ENCODE measurements around the gene PLEKHA6. TPM values are rescaled to one million over a fixed set of nuclear protein-coding genes. Genes with fewer than 3 reads are reported as not detected.

Gene PLEKHA6
- polyA plus RNA-seq, 1 donor from 2014 or later, result 22.6 TPM

- TF ChIP-seq CTCF (IDR thresholded peaks at IDR 0.05; ENCODE audit: poor library complexity, severe bottlenecking) (no peak), SMC3 (conservative IDR thresholded peaks at IDR 0.05; ENCODE audit: poor library complexity) (no peak), EP300 (conservative IDR thresholded peaks at IDR 0.05; ENCODE audit: poor library complexity, severe bottlenecking) (no peak), EZH2 (IDR thresholded peaks at IDR 0.05; ENCODE audit: borderline replicate concordance, insufficient read depth, low read length, poor library complexity, severe bottlenecking) (no peak), RAD21 (conservative IDR thresholded peaks at IDR 0.05) (no peak), MXI1 (conservative IDR thresholded peaks at IDR 0.05; ENCODE audit: poor library complexity, severe bottlenecking) (no peak)
- Histone ChIP-seq H3K9me3 (ENCODE audit: low read length) (no peaks in the 10 kb centered on the region), H3K27ac (ENCODE audit: low read length) (no peak overlapping the region), H3K79me2 (replicated peaks; ENCODE audit: insufficient read depth, low read length) (peaks cover 39% of the 10 kb centered on the region), H3K9ac (ENCODE audit: low read length) (no peak overlapping the region), H3K27me3 (ENCODE audit: insufficient read depth, low read depth, low read length) (peaks cover 14% of the 10 kb centered on the region), H3K4me3 (ENCODE audit: low read length) (no peak overlapping the region), H3K36me3 (ENCODE audit: insufficient read depth, low read length) (no peaks in the 10 kb centered on the region), H4K20me1 (ENCODE audit: insufficient read depth) (peaks cover 27% of the 10 kb centered on the region), H2AFZ (ENCODE audit: low read depth, low read length) (no peak overlapping the region), H3F3A (ENCODE audit: insufficient read depth, low read length, poor library complexity, severe bottlenecking) (no peaks in the 10 kb centered on the region), H3K4me2 (ENCODE audit: low read length) (no peak overlapping the region), H3K9me2 (ENCODE audit: insufficient read depth, low read length) (no peaks in the 10 kb centered on the region)
Observed at GRCh38 chr1:204334455-204334854, 25.3 kb downstream of the PLEKHA6 start.

- Histone ChIP-seq H3K4me2 (ENCODE audit: low read length) (no peak overlapping the region), H3K27me3 (ENCODE audit: insufficient read depth, low read depth, low read length) (peaks cover 9% of the 10 kb centered on the region), H3K9ac (ENCODE audit: low read length) (no peak overlapping the region), H3K27ac (ENCODE audit: low read length) (no peak overlapping the region), H3K9me3 (ENCODE audit: low read length) (no peaks in the 10 kb centered on the region), H3K9me2 (ENCODE audit: insufficient read depth, low read length) (no peaks in the 10 kb centered on the region), H3K36me3 (ENCODE audit: insufficient read depth, low read length) (peaks cover 8% of the 10 kb centered on the region), H3K4me3 (ENCODE audit: low read length) (no peak overlapping the region), H3F3A (ENCODE audit: insufficient read depth, low read length, poor library complexity, severe bottlenecking) (no peaks in the 10 kb centered on the region), H2AFZ (ENCODE audit: low read depth, low read length) (no peak overlapping the region), H3K79me2 (replicated peaks; ENCODE audit: insufficient read depth, low read length) (peaks cover 40% of the 10 kb centered on the region), H4K20me1 (ENCODE audit: insufficient read depth) (peaks cover 27% of the 10 kb centered on the region)
- TF ChIP-seq POLR2AphosphoS5 (IDR thresholded peaks at IDR 0.05) (no peak), CTCF (IDR thresholded peaks at IDR 0.05; ENCODE audit: poor library complexity, severe bottlenecking) (no peak), TAF1 (IDR thresholded peaks at IDR 0.05; ENCODE audit: low read depth) (no peak), EP300 (conservative IDR thresholded peaks at IDR 0.05; ENCODE audit: poor library complexity, severe bottlenecking) (no peak)
Observed at GRCh38 chr1:204333427-204333826, 26.3 kb downstream of the PLEKHA6 start.

GRCh38 chr1:204331847-204332487 is 27.8 kb downstream of the PLEKHA6 start:
- H3K36me3 ChIP-seq (ENCODE audit: insufficient read depth, low read length), result peaks cover 9% of the 10 kb centered on the region
- no peaks in the 10 kb centered on the region for H3K9me3 ChIP-seq (ENCODE audit: low read length)
- H4K20me1 ChIP-seq (ENCODE audit: insufficient read depth), result peaks cover 26% of the 10 kb centered on the region
- H3K27me3 ChIP-seq (ENCODE audit: insufficient read depth, low read depth, low read length), result no peaks in the 10 kb centered on the region
- H3K27ac ChIP-seq (ENCODE audit: low read length), result no peak overlapping the region
- H3K4me3 ChIP-seq (ENCODE audit: low read length), result no peak overlapping the region
- no peak overlapping the region for H2AFZ ChIP-seq (ENCODE audit: low read depth, low read length)
- no peaks in the 10 kb centered on the region for H3K9me2 ChIP-seq (ENCODE audit: insufficient read depth, low read length)
- H3K79me2 ChIP-seq (replicated peaks; ENCODE audit: insufficient read depth, low read length), result peaks cover 26% of the 10 kb centered on the region
- no peak for TF ChIP-seq REST (IDR thresholded peaks at IDR 0.05; ENCODE audit: borderline replicate concordance)
- no peak for TF ChIP-seq EZH2 (IDR thresholded peaks at IDR 0.05; ENCODE audit: borderline replicate concordance, insufficient read depth, low read length, poor library complexity, severe bottlenecking)
- no peak for TF ChIP-seq TAF1 (IDR thresholded peaks at IDR 0.05; ENCODE audit: low read depth)
- no peak for TF ChIP-seq CTCF (IDR thresholded peaks at IDR 0.05; ENCODE audit: poor library complexity, severe bottlenecking)
- H3K4me2 ChIP-seq (ENCODE audit: low read length), result no peak overlapping the region
- no peaks in the 10 kb centered on the region for H3F3A ChIP-seq (ENCODE audit: insufficient read depth, low read length, poor library complexity, severe bottlenecking)
- H3K9ac ChIP-seq (ENCODE audit: low read length), result no peak overlapping the region

Data from neural cell (in vitro differentiated cells).